Panc1 (cell line): ENCODE data around the gene FSTL5. TPM values are rescaled to one million over a fixed set of nuclear protein-coding genes. Genes with fewer than 3 reads are reported as not detected.

Source experiments
- ATAC-seq: fragments of 200-7000 bp; cut with Tn5 transposase; 2 replicates; pipeline ENCODE4 v1.9.1; 2020; ENCODE audit warnings: mild to moderate bottlenecking, moderate library complexity
- BruUV-seq: library from RNA; stranded (reverse); fragments of 400-500 nt; replicated peaks from 2 replicates; lab custom pipeline; 2021; lab: Mats Ljungman, UMichigan
- CTCF ChIA-PET: fragments of 300-600 bp; sonication (Branson Sonifier 250); formaldehyde crosslinking; loops from one replicate; lab custom pipeline; 2022; ENCODE audit warnings: antibody characterized with exemption; lab: Charles Lee
- POLR2A ChIA-PET: fragments of 300-600 bp; sonication (Branson Sonifier 250); formaldehyde crosslinking; loops from one replicate; lab custom pipeline; 2022; ENCODE audit warnings: antibody characterized with exemption; lab: Charles Lee
- DNase-seq: peaks from one replicate; pipeline ENCODE4 v3.0.0-alpha.2; 2010; ENCODE audit warnings: low read depth, low spot score
- H3K27ac ChIP-seq: 2 replicates; pipeline ENCODE4 v1.5.1; 2011; ENCODE audit warnings: mild to moderate bottlenecking, low read length, inconsistent platforms
- H3K27me3 ChIP-seq: fragments of 200-500 bp; sonication (Bioruptor generic); 2 replicates; pipeline ENCODE4 v1.6.0; 2014; ENCODE audit warnings: low read length, inconsistent platforms; ENCODE audit not compliant: control insufficient read depth, insufficient read depth
- H3K36me3 ChIP-seq: fragments of 200-500 bp; sonication (Bioruptor generic); 2 replicates; pipeline ENCODE4 v1.5.1; 2014; ENCODE audit warnings: inconsistent platforms, mild to moderate bottlenecking, low read length, moderate library complexity; ENCODE audit not compliant: control insufficient read depth, insufficient read depth
- H3K4me1 ChIP-seq: 2 replicates; pipeline ENCODE4 v1.5.1; 2011; ENCODE audit warnings: inconsistent platforms, mild to moderate bottlenecking, low read length, moderate library complexity; ENCODE audit not compliant: control insufficient read depth, insufficient read depth
- H3K4me3 ChIP-seq, 2 experiments: 2 replicates each; pipeline ENCODE4 v1.5.1; 2011 to 2012; ENCODE audit warnings: low read depth in 2 of 2, low read length in 2 of 2, mild to moderate bottlenecking in 2 of 2, inconsistent platforms in 1 of 2, moderate library complexity in 1 of 2
- H3K9me3 ChIP-seq: fragments of 200-500 bp; sonication (Bioruptor generic); 2 replicates; pipeline ENCODE4 v1.5.1; 2014; ENCODE audit warnings: low read depth, mild to moderate bottlenecking, inconsistent platforms, low read length, moderate library complexity; ENCODE audit not compliant: control insufficient read depth, insufficient read depth
- CTCF ChIP-seq: fragments of 450-650 bp; IDR thresholded peaks from 2 replicates; pipeline ENCODE4 v1.5.1; 2017; ENCODE audit warnings: mild to moderate bottlenecking
- POLR2AphosphoS5 ChIP-seq: IDR thresholded peaks from 2 replicates; pipeline ENCODE4 v1.6.1; 2012; ENCODE audit warnings: mild to moderate bottlenecking, low read depth, low read length, moderate library complexity
- REST ChIP-seq, 2 experiments: IDR thresholded peaks; 2 replicates each; pipeline ENCODE4 v1.6.1; 2011 to 2012; ENCODE audit warnings: low read depth in 2 of 2, control low read depth in 1 of 2, low read length in 1 of 2, mild to moderate bottlenecking in 1 of 2, moderate library complexity in 1 of 2; ENCODE audit not compliant: insufficient read depth in 1 of 2
- SIN3A ChIP-seq: IDR thresholded peaks from 2 replicates; pipeline ENCODE4 v1.6.1; 2012; ENCODE audit warnings: low read depth, mild to moderate bottlenecking, low read length, moderate library complexity, borderline replicate concordance; ENCODE audit not compliant: insufficient read depth
- TCF7L2 ChIP-seq: IDR thresholded peaks from 2 replicates; pipeline ENCODE4 v1.6.1; 2011; ENCODE audit warnings: mild to moderate bottlenecking, low read depth, low read length, inconsistent platforms
- in situ Hi-C: cut with HindIII; loops from 2 replicates; pipeline ENCODE4 v1.10.0; 2016; ENCODE audit warnings: low sequenced_read_pairs, low pct_unique_long_range_greater_than_20kb
- intact Hi-C: fragments of 100-400 bp; cut with micrococcal nuclease; formaldehyde crosslinking; loops from one replicate; pipeline ENCODE4 v1.10.0; 2022; ENCODE audit not compliant: unreplicated experiment
- total RNA-seq: library from RNA; stranded (reverse); gene quantifications from one replicate; pipeline ENCODE4 v1.2.1, GENCODE V29; 2021; ENCODE audit not compliant: unreplicated experiment

FSTL5 gene
- total RNA-seq, 1 experiment from 2014 or later: 0.67 TPM

GRCh38 chr4:161990721-161991120 is 173.1 kb downstream of the FSTL5 start:
- H3K9me3 ChIP-seq: no peaks in the 10 kb centered on the region
- no peak overlapping the region for H3K4me3 ChIP-seq
- TF ChIP-seq SIN3A (no peak), CTCF (no peak)
- ChIA-PET POLR2A (no interaction called here), CTCF (no interaction called here)
- ATAC-seq (no peak), DNase-seq (no peak)
- H3K27me3 ChIP-seq: no peaks in the 10 kb centered on the region
- no peaks in the 10 kb centered on the region for H3K4me1 ChIP-seq
- BruUV-seq: no TSS peak
- H3K27ac ChIP-seq: no peak overlapping the region
- H3K36me3 ChIP-seq: no peaks in the 10 kb centered on the region
- intact Hi-C loops (no loop called here), in situ Hi-C loops (no loop called here)

- no peaks in the 10 kb centered on the region for H3K4me1 ChIP-seq
- POLR2A ChIA-PET: no interaction called here
- H3K36me3 ChIP-seq: no peaks in the 10 kb centered on the region
- CTCF ChIA-PET: no interaction called here
- H3K27me3 ChIP-seq: no peaks in the 10 kb centered on the region
- ATAC-seq: no peak
- TF ChIP-seq REST (IDR thresholded peaks at IDR 0.05; ENCODE audit: insufficient read depth in 1 of 2, low read depth in 2 of 2, low read length in 1 of 2): no peak
- TF ChIP-seq TCF7L2: no peak
- TF ChIP-seq SIN3A: no peak
- TF ChIP-seq CTCF: no peak
- TF ChIP-seq POLR2AphosphoS5: no peak
- intact Hi-C loops: no loop called here
- H3K9me3 ChIP-seq: no peaks in the 10 kb centered on the region
- no peak overlapping the region for H3K27ac ChIP-seq
- no peak overlapping the region for H3K4me3 ChIP-seq
- no peak for DNase-seq
- in situ Hi-C loops: no loop called here
- no TSS peak for BruUV-seq
These were observed 174.9 kb downstream of the FSTL5 start for GRCh38 chr4:161988946-161989345.
